Gastroesophageal sphincter (tissue), 4 donors: ENCODE data around the gene SLC26A8. TPM values are rescaled to one million over a fixed set of nuclear protein-coding genes. Genes with fewer than 3 reads are reported as not detected.

Source experiments
- ATAC-seq: fragments of 150-250 bp; one replicate; pipeline ENCODE4 v1.9.1; 2016; ENCODE audit warnings: mild to moderate bottlenecking, moderate library complexity
- H3K27ac ChIP-seq, 4 donors: fragments of 200-600 bp; sonication (generic) in 3 of 4; 1 replicate in 3 of 4; 2 replicates in 1 of 4; pipeline ENCODE4 v1.5.1; 2016 to 2019
- H3K27me3 ChIP-seq: fragments of 200-600 bp; sonication (generic); one replicate; pipeline ENCODE4 v1.5.1; 2019
- H3K36me3 ChIP-seq, 2 donors: fragments of 200-600 bp; sonication (generic); one replicate each; pipeline ENCODE4 v1.5.1; 2019; ENCODE audit warnings: control low read depth in 1 of 2
- H3K4me1 ChIP-seq, 3 donors: fragments of 200-600 bp; sonication (generic); 1 replicate in 2 of 3; 2 replicates in 1 of 3; pipeline ENCODE4 v1.5.1; 2016 to 2019; ENCODE audit warnings: control low read depth in 2 of 3
- H3K4me3 ChIP-seq, 2 donors: fragments of 200-600 bp; sonication (generic); one replicate each; pipeline ENCODE4 v1.5.1; 2019; ENCODE audit warnings: mild to moderate bottlenecking in 1 of 2, moderate library complexity in 1 of 2
- H3K9me3 ChIP-seq, 3 donors: fragments of 200-600 bp; sonication (generic); one replicate each; pipeline ENCODE4 v1.5.1; 2017 to 2019; ENCODE audit warnings: control low read depth in 2 of 3
- EP300 ChIP-seq: sonication (generic); formaldehyde crosslinking; IDR thresholded peaks from one replicate; pipeline ENCODE4 v1.6.1; 2017; ENCODE audit warnings: antibody characterized with exemption, mild to moderate bottlenecking
- POLR2A ChIP-seq, 2 donors: fragments of 450-650 bp; IDR thresholded peaks; one replicate each; pipeline ENCODE4 v1.6.1; 2017; ENCODE audit warnings: antibody characterized with exemption in 2 of 2, mild to moderate bottlenecking in 2 of 2, moderate library complexity in 1 of 2
- POLR2AphosphoS5 ChIP-seq: sonication (generic); formaldehyde crosslinking; IDR thresholded peaks from one replicate; pipeline ENCODE4 v1.6.1; 2017; ENCODE audit warnings: antibody characterized with exemption
- WGBS, 2 donors: methylation state at CpG; one replicate each; pipeline ENCODE4 v1.1.5; 2018; ENCODE audit warnings: low coverage in 1 of 2; 5-methylcytosine and 5-hydroxymethylcytosine counted together
- total RNA-seq, 4 donors: library from RNA; depleted of rRNA; stranded (reverse); fragments of >200 nt; gene quantifications; one replicate each; pipeline ENCODE4 v1.1.0, GENCODE V29; 2016
- TF ChIP-seq, protein P1 (sequence below), 4 experiments: fragments of 200-600 bp in 2 of 4; fragments of 450-650 bp in 2 of 4; sonication (generic) in 1 of 4; IDR thresholded peaks; one replicate each; pipeline ENCODE4 v1.5.1; 2017 to 2019; ENCODE audit warnings: antibody characterized with exemption in 4 of 4, mild to moderate bottlenecking in 2 of 4, moderate library complexity in 2 of 4

Gene SLC26A8
- total RNA-seq, 4 donors from 2014 or later: not detected

DNA sequence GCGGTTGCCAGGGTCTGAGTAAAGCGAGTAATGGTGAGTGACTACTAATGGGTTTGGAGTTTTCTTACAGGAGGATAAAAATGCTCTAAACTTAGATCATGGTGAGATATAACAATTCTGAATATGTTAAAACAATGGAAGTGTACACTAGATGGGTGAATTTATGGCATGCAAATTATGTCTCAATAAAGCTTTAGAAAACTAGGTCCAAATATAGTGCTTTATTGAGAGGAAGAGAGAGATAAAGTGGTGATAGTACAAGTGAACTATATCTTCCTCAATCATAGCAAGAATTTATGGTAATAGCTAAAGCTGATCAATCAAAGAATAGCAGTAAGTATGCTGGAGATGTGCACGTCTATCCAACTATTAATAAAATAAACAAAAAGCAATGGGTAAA lies 127.4 kb downstream of the SLC26A8 start:
- H3K36me3 ChIP-seq: no peaks in the 10 kb centered on the region
- H3K27me3 ChIP-seq: no peaks in the 10 kb centered on the region
- H3K27ac ChIP-seq: no peak overlapping the region
- WGBS, 2 donors: 88 to 93% methylated on average over 3 of the region's 3 CpGs
- ATAC-seq: no peak
- TF ChIP-seq POLR2AphosphoS5 (no peak), EP300 (no peak), POLR2A (IDR thresholded peaks at IDR 0.05) (no peak)
- TF ChIP-seq, protein P1, sequence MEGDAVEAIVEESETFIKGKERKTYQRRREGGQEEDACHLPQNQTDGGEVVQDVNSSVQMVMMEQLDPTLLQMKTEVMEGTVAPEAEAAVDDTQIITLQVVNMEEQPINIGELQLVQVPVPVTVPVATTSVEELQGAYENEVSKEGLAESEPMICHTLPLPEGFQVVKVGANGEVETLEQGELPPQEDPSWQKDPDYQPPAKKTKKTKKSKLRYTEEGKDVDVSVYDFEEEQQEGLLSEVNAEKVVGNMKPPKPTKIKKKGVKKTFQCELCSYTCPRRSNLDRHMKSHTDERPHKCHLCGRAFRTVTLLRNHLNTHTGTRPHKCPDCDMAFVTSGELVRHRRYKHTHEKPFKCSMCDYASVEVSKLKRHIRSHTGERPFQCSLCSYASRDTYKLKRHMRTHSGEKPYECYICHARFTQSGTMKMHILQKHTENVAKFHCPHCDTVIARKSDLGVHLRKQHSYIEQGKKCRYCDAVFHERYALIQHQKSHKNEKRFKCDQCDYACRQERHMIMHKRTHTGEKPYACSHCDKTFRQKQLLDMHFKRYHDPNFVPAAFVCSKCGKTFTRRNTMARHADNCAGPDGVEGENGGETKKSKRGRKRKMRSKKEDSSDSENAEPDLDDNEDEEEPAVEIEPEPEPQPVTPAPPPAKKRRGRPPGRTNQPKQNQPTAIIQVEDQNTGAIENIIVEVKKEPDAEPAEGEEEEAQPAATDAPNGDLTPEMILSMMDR (IDR thresholded peaks at IDR 0.05): no peak
- H3K9me3 ChIP-seq: no peaks in the 10 kb centered on the region
- no peaks in the 10 kb centered on the region for H3K4me1 ChIP-seq
- H3K4me3 ChIP-seq: no peak overlapping the region

DNA sequence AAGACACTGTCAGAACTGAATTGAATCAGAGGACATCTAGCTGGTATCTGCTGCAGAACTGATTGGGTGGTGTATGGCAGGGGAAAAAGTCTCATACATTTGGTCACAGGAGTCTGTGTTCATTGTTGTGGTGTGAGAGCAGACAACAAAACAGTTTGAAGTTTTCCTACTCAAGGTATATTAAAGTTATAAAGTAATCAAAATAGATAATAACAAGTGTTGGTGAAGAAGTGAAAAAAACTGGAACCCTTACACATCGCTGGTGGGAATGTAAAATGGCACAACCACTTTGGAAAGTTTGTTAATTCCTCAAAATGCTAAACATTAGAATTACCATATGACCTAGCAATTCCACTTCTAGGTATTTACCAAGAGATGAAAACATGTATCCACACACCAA lies 128.2 kb downstream of the SLC26A8 start:
- TF ChIP-seq POLR2A (IDR thresholded peaks at IDR 0.05): no peak
- ATAC-seq: no peak
- Histone ChIP-seq H3K36me3 (no peaks in the 10 kb centered on the region), H3K4me3 (no peak overlapping the region), H3K27ac (no peak overlapping the region), H3K4me1 (no peaks in the 10 kb centered on the region), H3K27me3 (no peaks in the 10 kb centered on the region), H3K9me3 (no peaks in the 10 kb centered on the region)
- WGBS, 2 donors: 89 to 92% methylated on average over 1 of the region's 1 CpG

DNA sequence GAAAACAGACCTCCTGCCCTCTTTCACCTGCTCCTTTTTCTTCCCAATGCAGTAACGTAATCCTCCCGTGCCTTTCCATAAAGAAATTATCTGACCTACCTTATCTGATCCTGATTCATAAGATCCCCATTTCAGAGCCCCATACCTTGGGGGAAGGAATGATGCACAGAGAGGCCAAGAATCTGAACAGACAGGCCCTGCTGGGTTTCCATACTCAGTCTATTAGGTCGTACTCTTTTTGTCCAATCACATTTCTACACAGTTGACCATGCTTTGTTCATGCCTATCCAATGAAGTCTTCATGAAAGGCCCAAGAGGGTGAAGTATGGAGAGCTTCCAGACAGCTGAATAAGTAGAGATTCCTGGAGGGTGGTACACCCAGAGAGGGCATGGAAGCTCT lies 128.9 kb downstream of the SLC26A8 start:
- Histone ChIP-seq H3K27ac (no peak overlapping the region), H3K27me3 (no peaks in the 10 kb centered on the region), H3K4me1 (no peaks in the 10 kb centered on the region), H3K9me3 (no peaks in the 10 kb centered on the region), H3K4me3 (no peak overlapping the region), H3K36me3 (no peaks in the 10 kb centered on the region)
- no peak for ATAC-seq
- TF ChIP-seq, protein P1 (IDR thresholded peaks at IDR 0.05): no peak
- 93% methylated on average over 3 of the region's 3 CpGs; no CpG with 5 or more reads in 1 of the 2 donors for WGBS, 2 donors

DNA sequence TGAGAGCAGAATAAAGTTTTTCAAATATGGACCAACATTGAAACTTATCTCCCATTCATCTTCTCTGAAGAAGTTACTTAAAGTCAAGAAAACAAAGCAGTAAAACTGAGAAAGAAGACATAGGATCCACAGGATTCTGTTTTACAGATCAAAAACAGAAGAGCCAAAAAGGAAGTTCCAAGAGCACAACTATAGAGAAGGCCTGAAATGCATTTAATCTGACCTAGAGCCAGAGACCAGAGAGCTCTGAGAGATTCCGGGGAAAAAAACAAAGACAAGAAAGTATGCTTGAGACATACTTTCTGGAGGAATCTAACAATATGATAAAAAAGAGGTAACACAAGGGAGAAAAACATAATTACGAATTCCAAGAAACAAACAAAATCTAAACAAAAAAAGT lies 129.7 kb downstream of the SLC26A8 start:
- no peaks in the 10 kb centered on the region for H3K9me3 ChIP-seq
- H3K36me3 ChIP-seq: peaks cover 0 to 6% of the 10 kb centered on the region in 2 donors
- no peaks in the 10 kb centered on the region for H3K27me3 ChIP-seq
- no peak overlapping the region for H3K27ac ChIP-seq
- TF ChIP-seq POLR2A (IDR thresholded peaks at IDR 0.05) (no peak), POLR2AphosphoS5 (no peak), EP300 (no peak)
- TF ChIP-seq, protein P1 (IDR thresholded peaks at IDR 0.05): no peak
- ATAC-seq: no peak
- H3K4me3 ChIP-seq: no peak overlapping the region
- WGBS, 2 donors: 81 to 83% methylated on average over 1 to 2 of the region's 2 CpGs
- no peaks in the 10 kb centered on the region for H3K4me1 ChIP-seq

Other genes starting within 250 kb of the SLC26A8 start
- gene CLPSL2, start 248.0 kb downstream of the SLC26A8 start, total RNA-seq: not detected
- gene CLPSL1, start 243.6 kb downstream of the SLC26A8 start, total RNA-seq: not detected
- gene CLPS, start 227.3 kb downstream of the SLC26A8 start, total RNA-seq: not detected
- not detected for gene LHFPL5, start 219.3 kb downstream of the SLC26A8 start, total RNA-seq
- 10 to 100 TPM; 32.2 to 45.0 (median 37.4) TPM for gene SRPK1, start 103.5 kb downstream of the SLC26A8 start, total RNA-seq
- 10 to 100 TPM; 58.7 to 77.5 (median 69.9) TPM for gene MAPK14, start 3.2 kb upstream of the SLC26A8 start, total RNA-seq
- 1 to 10 TPM; 1.4 to 8.4 (median 3.1) TPM for gene MAPK13, start 105.9 kb upstream of the SLC26A8 start, total RNA-seq
- 10 to 100 TPM; 19.0 to 36.7 (median 20.4) TPM for gene BRPF3, start 172.1 kb upstream of the SLC26A8 start, total RNA-seq
- gene PNPLA1, start 245.4 kb upstream of the SLC26A8 start, total RNA-seq: not detected